GM21367 (cell line): ENCODE data around the gene ABHD8.
"Not testable (repeated sequence)": the region's sequence is repeated elsewhere in the genome, so short reads cannot be mapped to it uniquely, and the experiment has no call there.

ENCODE experiments used
- ATAC-seq: cut with Tn5 transposase; IDR thresholded peaks from one replicate; pipeline ENCODE4 v1.9.1; 2021; ENCODE audit not compliant: unreplicated experiment

The ABHD8 gene

GRCh38 chr19:17300992-17301619, 2.1 kb downstream of the ABHD8 start:
- no peak for ATAC-seq

DNA sequence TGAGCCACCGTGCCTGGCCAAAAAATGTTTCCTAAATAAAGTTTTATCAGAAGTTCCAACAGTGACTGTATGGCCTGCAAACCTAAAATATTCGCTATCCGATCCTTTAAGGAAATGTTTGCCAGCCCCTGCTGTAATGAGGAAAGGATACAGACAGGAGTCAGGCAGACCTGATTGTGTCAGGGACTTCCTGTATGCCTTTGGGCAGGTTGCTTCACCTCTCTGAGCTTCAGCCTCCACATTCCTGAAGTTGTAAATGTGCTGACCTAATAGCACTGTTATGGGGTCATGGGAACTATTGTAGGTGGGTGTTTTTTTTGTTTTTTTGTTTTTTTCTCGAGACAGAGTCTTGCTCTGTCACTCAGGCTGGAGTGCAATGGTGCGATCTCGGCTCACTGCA, 6.2 kb downstream of the ABHD8 start:
- ATAC-seq = no peak

GRCh38 chr19:17296273-17296672, 7.0 kb downstream of the ABHD8 start:
- ATAC-seq = no peak

- not testable (repeated sequence) for ATAC-seq
These were observed 7.7 kb downstream of the ABHD8 start for GRCh38 chr19:17295551-17295950.

- no peak for ATAC-seq
These were observed 9.0 kb downstream of the ABHD8 start for GRCh38 chr19:17294051-17294891.

- no peak for ATAC-seq
These were observed 9.6 kb downstream of the ABHD8 start for GRCh38 chr19:17293605-17294004.

- ATAC-seq = peak; percentile 60
These were observed 10.7 kb downstream of the ABHD8 start for GRCh38 chr19:17292301-17293074.

GRCh38 chr19:17289489-17289888, 13.7 kb downstream of the ABHD8 start:
- ATAC-seq = no peak

DNA sequence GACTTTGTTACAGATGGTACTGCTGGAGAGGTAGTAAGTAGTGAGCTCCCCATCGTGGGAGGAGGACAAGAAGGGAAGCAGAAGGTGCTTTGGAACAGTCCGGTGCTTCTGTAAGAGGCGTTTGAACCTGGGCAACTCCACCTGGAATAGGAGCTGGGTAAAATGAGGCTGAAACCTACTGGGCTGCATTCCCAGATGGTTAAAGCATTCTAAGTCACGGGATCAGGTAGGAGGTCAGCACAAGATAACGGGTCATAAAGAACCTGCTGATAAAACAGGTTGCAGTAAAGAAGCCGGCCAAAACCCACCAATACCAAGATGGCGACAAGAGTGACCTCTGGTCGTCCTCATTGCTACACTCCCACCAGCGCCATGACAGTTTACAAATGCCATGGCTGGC, 16.5 kb downstream of the ABHD8 start:
- ATAC-seq = no peak

DNA sequence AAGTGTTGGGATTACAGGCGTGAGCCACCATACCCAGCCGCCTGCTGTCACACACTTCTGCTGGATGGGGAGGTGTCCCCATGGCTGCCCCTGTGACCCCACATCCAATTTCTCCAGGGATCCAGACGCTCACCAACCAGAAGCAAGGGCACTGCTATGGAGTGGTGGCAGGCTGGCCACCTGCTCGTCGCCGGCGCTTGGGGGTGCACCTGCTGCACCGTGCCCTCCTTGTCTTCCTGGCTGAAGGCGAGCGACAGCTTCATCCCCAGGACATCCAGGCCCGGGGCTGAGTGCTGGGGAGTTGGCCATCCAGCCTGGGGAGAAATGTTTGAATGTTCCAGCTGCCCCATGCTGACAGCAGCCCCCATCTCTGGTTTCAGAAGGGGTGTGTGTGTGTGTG, 17.0 kb downstream of the ABHD8 start:
- no peak for ATAC-seq

GRCh38 chr19:17285415-17286135, 17.6 kb downstream of the ABHD8 start:
- ATAC-seq = no peak

- ATAC-seq = no peak
These were observed 19.7 kb downstream of the ABHD8 start for GRCh38 chr19:17283504-17283996.

DNA sequence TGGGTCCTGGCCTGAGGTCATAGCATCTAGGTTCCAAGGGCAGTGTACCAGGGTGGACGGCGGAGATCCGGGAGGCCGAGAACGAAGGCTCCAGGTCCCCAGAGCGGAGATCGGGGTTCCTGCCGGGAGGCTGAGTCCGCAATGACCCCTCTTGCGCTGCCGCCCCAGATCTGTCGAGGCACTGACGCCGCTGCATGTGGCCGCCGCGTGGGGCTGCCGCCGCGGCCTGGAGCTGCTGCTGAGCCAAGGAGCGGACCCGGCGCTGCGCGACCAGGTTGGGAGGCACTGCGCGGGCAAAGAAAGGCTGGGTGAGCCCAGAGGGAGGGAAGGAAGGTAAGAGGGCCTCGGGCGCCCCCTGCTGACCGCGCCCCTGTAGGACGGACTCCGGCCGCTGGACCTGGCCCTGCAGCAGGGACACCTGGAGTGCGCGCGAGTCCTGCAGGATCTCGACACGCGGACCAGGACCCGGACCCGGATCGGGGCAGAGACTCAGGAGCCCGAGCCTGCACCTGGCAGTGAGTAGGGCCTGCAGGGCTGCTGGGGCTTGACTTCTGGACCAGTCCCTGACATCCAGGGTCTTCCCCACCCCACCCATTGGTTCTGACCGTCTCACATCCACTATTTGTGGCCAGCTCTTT, 20.6 kb downstream of the ABHD8 start:
- ATAC-seq = no peak

GRCh38 chr19:17281391-17282304, 21.6 kb downstream of the ABHD8 start, which contains the start of gene ANKLE1:
TSS of gene ANKLE1 (plus strand) at chr19:17281901. CDS start at chr19:17281921, 20 bp downstream.
- no peak for ATAC-seq

GRCh38 chr19:17279436-17279835, 23.8 kb downstream of the ABHD8 start:
- ATAC-seq = no peak

GRCh38 chr19:17275441-17276175, 27.6 kb downstream of the ABHD8 start:
- ATAC-seq = no peak

DNA sequence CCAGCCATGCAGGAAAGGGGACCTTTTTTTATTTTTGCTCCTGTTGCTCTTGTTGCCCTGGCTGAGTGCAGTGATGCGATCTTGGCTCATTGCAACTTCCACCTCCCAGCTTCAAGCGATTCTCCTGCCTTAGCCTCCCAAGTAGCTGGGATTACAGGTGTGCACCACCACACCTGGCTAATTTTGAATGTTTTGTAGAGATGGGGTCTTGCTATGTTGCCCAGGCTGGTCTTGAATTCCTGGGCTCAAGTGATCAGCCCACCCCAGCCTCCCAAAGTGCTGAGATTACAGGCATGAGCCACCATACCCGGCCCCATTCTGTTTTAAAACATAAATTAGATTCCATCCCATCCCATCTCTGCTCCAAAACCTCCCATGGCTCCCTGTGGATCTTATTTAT, 28.3 kb downstream of the ABHD8 start:
- ATAC-seq = not testable (repeated sequence)

- no peak for ATAC-seq
These were observed 34.5 kb downstream of the ABHD8 start for GRCh38 chr19:17268754-17269153.
